HG02938 (cell line): Measurements from ENCODE around the gene NTPCR.
"Not testable (repeated sequence)": the region's sequence is repeated elsewhere in the genome, so short reads cannot be mapped to it uniquely, and the experiment has no call there.

Source experiments
- ATAC-seq: cut with Tn5 transposase; IDR thresholded peaks from one replicate; pipeline ENCODE4 v1.9.1; 2021; ENCODE audit warnings: mild to moderate bottlenecking, moderate library complexity; ENCODE audit not compliant: unreplicated experiment

The NTPCR gene

GRCh38 chr1:232950197-232951176 is at the start of gene NTPCR:
TSS of gene NTPCR (plus strand) at chr1:232950611. CDS start at chr1:232950711, 100 bp downstream.
- peak; percentile 78 for ATAC-seq

GRCh38 chr1:232900818-232901217 is 49.6 kb upstream of the NTPCR start:
- no peak for ATAC-seq

- ATAC-seq = no peak
These were observed 49.2 kb upstream of the NTPCR start for GRCh38 chr1:232901255-232901654.

- no peak for ATAC-seq
These were observed 47.5 kb upstream of the NTPCR start for GRCh38 chr1:232902774-232903350.

GRCh38 chr1:232904131-232904530 is 46.3 kb upstream of the NTPCR start:
- ATAC-seq = no peak

GRCh38 chr1:232904566-232904965 is 45.8 kb upstream of the NTPCR start:
- ATAC-seq = no peak

GRCh38 chr1:232905331-232906034 is 44.9 kb upstream of the NTPCR start:
- ATAC-seq = no peak

GRCh38 chr1:232906441-232906840 is 44.0 kb upstream of the NTPCR start:
- no peak for ATAC-seq

GRCh38 chr1:232908831-232909230 is 41.6 kb upstream of the NTPCR start:
- no peak for ATAC-seq

GRCh38 chr1:232909752-232910151 is 40.7 kb upstream of the NTPCR start:
- no peak for ATAC-seq

GRCh38 chr1:232911027-232911599 is 39.3 kb upstream of the NTPCR start:
- ATAC-seq = no peak

GRCh38 chr1:232912845-232913580 is 37.4 kb upstream of the NTPCR start:
- no peak for ATAC-seq

- not testable (repeated sequence) for ATAC-seq
These were observed 36.1 kb upstream of the NTPCR start for GRCh38 chr1:232914271-232914670.

GRCh38 chr1:232915212-232915611 is 35.2 kb upstream of the NTPCR start:
- ATAC-seq = no peak

- no peak for ATAC-seq
These were observed 33.4 kb upstream of the NTPCR start for GRCh38 chr1:232917053-232917452.

- no peak for ATAC-seq
These were observed 29.0 kb upstream of the NTPCR start for GRCh38 chr1:232921381-232921780.

- ATAC-seq = no peak
These were observed 27.9 kb upstream of the NTPCR start for GRCh38 chr1:232922485-232922884.

- peak; percentile 91 for ATAC-seq
These were observed 26.5 kb upstream of the NTPCR start for GRCh38 chr1:232923739-232924386.

- no peak for ATAC-seq
These were observed 25.5 kb upstream of the NTPCR start for GRCh38 chr1:232924874-232925273.
